SK-N-SH treated with all-trans-retinoic acid at 6 μM for 48 hours (cell line): Measurements from ENCODE around the gene UGT1A3.

Experiments used
- ATAC-seq: fragments of 200-7000 bp; cut with Tn5 transposase; 3 replicates; pipeline ENCODE4 v1.9.1; 2020; ENCODE audit warnings: mild to moderate bottlenecking, moderate library complexity
- ARNTL ChIP-seq: fragments of 450-650 bp; formaldehyde crosslinking; IDR thresholded peaks from 2 replicates; pipeline ENCODE4 v1.5.0; 2020; ENCODE audit warnings: low read depth, mild to moderate bottlenecking, moderate library complexity, borderline replicate concordance
- CSDC2 ChIP-seq: fragments of 250-450 bp; sonication (Bioruptor Pico); IDR thresholded peaks from 2 replicates; pipeline ENCODE4 v1.5.0; 2020; ENCODE audit warnings: mild to moderate bottlenecking, moderate library complexity
- ESRRG ChIP-seq: fragments of 250-450 bp; sonication (Bioruptor Pico); IDR thresholded peaks from 2 replicates; pipeline ENCODE4 v1.6.1; 2021; ENCODE audit warnings: mild to moderate bottlenecking
- GLIS3 ChIP-seq: fragments of 250-450 bp; sonication (Bioruptor Pico); IDR thresholded peaks from 2 replicates; pipeline ENCODE4 v1.5.0; 2020; ENCODE audit warnings: mild to moderate bottlenecking, moderate library complexity
- OSR1 ChIP-seq: fragments of 250-450 bp; sonication (Bioruptor Pico); IDR thresholded peaks from 2 replicates; pipeline ENCODE4 v1.8.0; 2022; ENCODE audit warnings: moderate library complexity, mild to moderate bottlenecking, inconsistent platforms
- PATZ1 ChIP-seq: fragments of 250-450 bp; sonication (Bioruptor Pico); IDR thresholded peaks from 2 replicates; pipeline ENCODE4 v1.8.0; 2020; ENCODE audit warnings: mild to moderate bottlenecking, moderate library complexity, borderline replicate concordance
- POU6F1 ChIP-seq: fragments of 250-450 bp; sonication (Bioruptor Pico); IDR thresholded peaks from 2 replicates; pipeline ENCODE4 v1.8.0; 2021; ENCODE audit warnings: low read depth, mild to moderate bottlenecking, moderate library complexity, borderline replicate concordance
- PPARA ChIP-seq: fragments of 250-450 bp; sonication (Bioruptor Pico); IDR thresholded peaks from 2 replicates; pipeline ENCODE4 v1.5.0; 2020; ENCODE audit warnings: mild to moderate bottlenecking, borderline replicate concordance
- RARB ChIP-seq: fragments of 250-450 bp; sonication (Bioruptor Pico); IDR thresholded peaks from 2 replicates; pipeline ENCODE4 v1.8.0; 2021; ENCODE audit warnings: mild to moderate bottlenecking, moderate library complexity
- TCF4 ChIP-seq: fragments of 250-450 bp; sonication (Bioruptor Pico); IDR thresholded peaks from 2 replicates; pipeline ENCODE4 v1.8.0; 2021; ENCODE audit warnings: mild to moderate bottlenecking, moderate library complexity, borderline replicate concordance
- TOX ChIP-seq: fragments of 250-450 bp; sonication (Bioruptor Pico); IDR thresholded peaks from 2 replicates; pipeline ENCODE4 v1.8.0; 2021; ENCODE audit warnings: mild to moderate bottlenecking, moderate library complexity, borderline replicate concordance
- ZC3H10 ChIP-seq: fragments of 250-450 bp; sonication (Bioruptor Pico); IDR thresholded peaks from 2 replicates; pipeline ENCODE4 v1.5.1; 2021; ENCODE audit warnings: mild to moderate bottlenecking, moderate library complexity
- ZFP3 ChIP-seq: fragments of 250-450 bp; sonication (Bioruptor Pico); IDR thresholded peaks from 2 replicates; pipeline ENCODE4 v1.5.0; 2020; ENCODE audit warnings: mild to moderate bottlenecking, moderate library complexity
- ZFP30 ChIP-seq: fragments of 450-650 bp; formaldehyde crosslinking; IDR thresholded peaks from 2 replicates; pipeline ENCODE4 v1.5.0; 2022; ENCODE audit warnings: mild to moderate bottlenecking, moderate library complexity
- ZNF565 ChIP-seq: fragments of 450-650 bp; formaldehyde crosslinking; conservative IDR thresholded peaks from 2 replicates; pipeline ENCODE4 v1.5.0; 2020; ENCODE audit warnings: low read depth, mild to moderate bottlenecking, moderate library complexity
- ZNF70 ChIP-seq: fragments of 450-650 bp; formaldehyde crosslinking; IDR thresholded peaks from 2 replicates; pipeline ENCODE4 v1.5.0; 2020; ENCODE audit warnings: mild to moderate bottlenecking, moderate library complexity
- ZNF8 ChIP-seq: fragments of 450-650 bp; formaldehyde crosslinking; IDR thresholded peaks from 2 replicates; pipeline ENCODE4 v1.5.0; 2020; ENCODE audit warnings: mild to moderate bottlenecking, moderate library complexity
- TF ChIP-seq, protein P1 (sequence below): fragments of 250-450 bp; sonication (Bioruptor Pico); IDR thresholded peaks from 2 replicates; pipeline ENCODE4 v1.5.0; 2020; ENCODE audit warnings: mild to moderate bottlenecking, moderate library complexity
- TF ChIP-seq, protein P2 (sequence below): fragments of 250-450 bp; sonication (Bioruptor Pico); IDR thresholded peaks from 2 replicates; pipeline ENCODE4 v1.5.1; 2020; ENCODE audit warnings: low read depth, mild to moderate bottlenecking, moderate library complexity
- TF ChIP-seq, protein P3 (sequence below): fragments of 250-450 bp; sonication (Bioruptor Pico); IDR thresholded peaks from 2 replicates; pipeline ENCODE4 v1.5.1; 2021; ENCODE audit warnings: mild to moderate bottlenecking, moderate library complexity

Gene UGT1A3

DNA sequence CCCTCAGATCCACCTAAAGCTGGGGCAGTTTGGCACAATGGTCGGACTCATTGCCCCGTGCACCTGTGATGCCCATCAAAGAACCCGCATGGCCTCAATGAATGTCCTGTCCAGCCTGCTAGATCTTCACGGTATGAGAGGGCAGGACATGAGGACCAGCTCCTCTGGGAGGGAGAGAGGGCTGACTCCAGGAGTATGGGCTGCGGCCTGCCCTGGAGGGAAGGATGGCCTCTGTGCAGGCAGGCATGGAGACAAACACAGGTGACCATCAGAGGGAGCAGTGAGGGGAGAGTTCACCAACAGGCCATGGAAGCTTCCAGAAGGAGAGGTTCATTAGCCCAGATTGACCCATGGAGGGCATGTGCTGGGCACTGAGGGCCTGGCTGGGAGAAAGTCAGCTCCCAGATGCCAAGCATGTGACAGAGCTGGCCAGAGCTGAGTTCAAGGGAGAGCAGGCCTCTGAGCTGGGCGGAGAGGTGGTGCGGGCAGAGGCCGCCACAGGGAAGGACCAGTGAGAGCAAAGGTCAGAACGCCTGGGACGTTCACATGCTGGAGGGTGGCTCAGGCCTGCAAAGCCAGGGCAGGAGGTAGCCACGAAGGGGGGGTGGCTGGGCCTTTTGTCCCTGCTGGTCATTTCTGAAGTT is 89.3 kb downstream of the UGT1A3 start:
- TF ChIP-seq ZFP30 = no peak
- no peak for TF ChIP-seq PPARA (CRISPR knock-in tag)
- no peak for TF ChIP-seq CSDC2 (CRISPR knock-in tag)
- TF ChIP-seq GLIS3 (CRISPR knock-in tag) = no peak
- TF ChIP-seq ZNF8 = no peak
- TF ChIP-seq TOX (CRISPR knock-in tag) = no peak
- TF ChIP-seq, protein P1, sequence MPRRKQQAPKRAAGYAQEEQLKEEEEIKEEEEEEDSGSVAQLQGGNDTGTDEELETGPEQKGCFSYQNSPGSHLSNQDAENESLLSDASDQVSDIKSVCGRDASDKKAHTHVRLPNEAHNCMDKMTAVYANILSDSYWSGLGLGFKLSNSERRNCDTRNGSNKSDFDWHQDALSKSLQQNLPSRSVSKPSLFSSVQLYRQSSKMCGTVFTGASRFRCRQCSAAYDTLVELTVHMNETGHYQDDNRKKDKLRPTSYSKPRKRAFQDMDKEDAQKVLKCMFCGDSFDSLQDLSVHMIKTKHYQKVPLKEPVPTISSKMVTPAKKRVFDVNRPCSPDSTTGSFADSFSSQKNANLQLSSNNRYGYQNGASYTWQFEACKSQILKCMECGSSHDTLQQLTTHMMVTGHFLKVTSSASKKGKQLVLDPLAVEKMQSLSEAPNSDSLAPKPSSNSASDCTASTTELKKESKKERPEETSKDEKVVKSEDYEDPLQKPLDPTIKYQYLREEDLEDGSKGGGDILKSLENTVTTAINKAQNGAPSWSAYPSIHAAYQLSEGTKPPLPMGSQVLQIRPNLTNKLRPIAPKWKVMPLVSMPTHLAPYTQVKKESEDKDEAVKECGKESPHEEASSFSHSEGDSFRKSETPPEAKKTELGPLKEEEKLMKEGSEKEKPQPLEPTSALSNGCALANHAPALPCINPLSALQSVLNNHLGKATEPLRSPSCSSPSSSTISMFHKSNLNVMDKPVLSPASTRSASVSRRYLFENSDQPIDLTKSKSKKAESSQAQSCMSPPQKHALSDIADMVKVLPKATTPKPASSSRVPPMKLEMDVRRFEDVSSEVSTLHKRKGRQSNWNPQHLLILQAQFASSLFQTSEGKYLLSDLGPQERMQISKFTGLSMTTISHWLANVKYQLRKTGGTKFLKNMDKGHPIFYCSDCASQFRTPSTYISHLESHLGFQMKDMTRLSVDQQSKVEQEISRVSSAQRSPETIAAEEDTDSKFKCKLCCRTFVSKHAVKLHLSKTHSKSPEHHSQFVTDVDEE (CRISPR knock-in tag) = no peak
- TF ChIP-seq, protein P2, sequence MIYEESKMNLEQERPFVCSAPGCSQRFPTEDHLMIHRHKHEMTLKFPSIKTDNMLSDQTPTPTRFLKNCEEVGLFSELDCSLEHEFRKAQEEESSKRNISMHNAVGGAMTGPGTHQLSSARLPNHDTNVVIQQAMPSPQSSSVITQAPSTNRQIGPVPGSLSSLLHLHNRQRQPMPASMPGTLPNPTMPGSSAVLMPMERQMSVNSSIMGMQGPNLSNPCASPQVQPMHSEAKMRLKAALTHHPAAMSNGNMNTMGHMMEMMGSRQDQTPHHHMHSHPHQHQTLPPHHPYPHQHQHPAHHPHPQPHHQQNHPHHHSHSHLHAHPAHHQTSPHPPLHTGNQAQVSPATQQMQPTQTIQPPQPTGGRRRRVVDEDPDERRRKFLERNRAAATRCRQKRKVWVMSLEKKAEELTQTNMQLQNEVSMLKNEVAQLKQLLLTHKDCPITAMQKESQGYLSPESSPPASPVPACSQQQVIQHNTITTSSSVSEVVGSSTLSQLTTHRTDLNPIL = no peak
- no peak for TF ChIP-seq TCF4 (CRISPR knock-in tag)
- TF ChIP-seq ZNF565 (CRISPR knock-in tag) = no peak
- ATAC-seq = no peak

DNA sequence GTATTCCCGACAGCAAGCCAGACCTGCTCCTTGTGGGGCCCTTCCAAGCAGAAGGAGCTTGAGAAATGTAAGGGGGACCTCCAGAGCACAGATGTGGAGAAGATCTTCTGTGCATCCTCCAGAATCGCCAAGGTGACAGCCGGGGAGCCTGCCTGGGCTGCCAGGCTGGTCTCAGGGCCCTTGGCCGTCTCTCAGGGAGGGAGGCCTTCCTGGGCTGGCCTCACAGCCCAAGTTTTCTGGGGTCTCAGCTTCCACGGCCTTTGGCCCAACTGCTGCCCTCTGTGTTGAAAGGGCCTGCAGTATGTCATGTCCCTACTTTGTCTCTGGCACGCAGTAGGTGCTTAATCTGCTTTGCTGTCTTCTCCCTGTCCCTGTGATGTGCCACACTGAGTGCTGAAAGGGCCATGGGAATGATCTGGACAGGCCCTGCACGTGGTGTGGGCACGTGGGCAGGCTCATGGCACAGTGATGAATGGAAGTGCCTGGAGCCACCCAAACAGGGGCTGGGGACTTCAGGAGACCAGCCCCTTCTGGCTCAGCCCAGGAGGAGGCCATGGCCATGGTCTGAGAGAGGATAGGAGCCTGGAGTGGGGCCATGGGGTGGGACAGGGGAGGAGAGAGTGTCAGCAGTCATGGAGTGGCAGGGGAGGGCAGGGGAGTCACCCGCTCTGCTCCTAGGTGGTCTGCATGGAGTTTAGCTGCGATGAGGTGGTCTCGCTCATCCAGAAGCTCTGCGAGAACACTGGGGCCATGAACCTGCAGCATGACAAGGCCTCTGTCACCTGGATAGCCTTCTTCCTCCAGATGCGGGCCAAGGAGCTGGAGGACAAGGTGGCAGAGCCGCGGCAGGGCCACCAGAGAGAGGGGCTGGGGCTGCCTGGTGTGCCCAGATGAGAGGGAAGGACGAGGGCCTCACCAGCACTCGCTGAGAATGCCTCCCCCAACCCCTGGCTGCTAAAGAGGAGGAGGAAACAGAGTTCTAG is 90.1 kb downstream of the UGT1A3 start:
- ATAC-seq = no peak
- no peak for TF ChIP-seq OSR1 (CRISPR knock-in tag)
- no peak for TF ChIP-seq TCF4 (CRISPR knock-in tag)
- TF ChIP-seq RARB (CRISPR knock-in tag) = no peak
- TF ChIP-seq TOX (CRISPR knock-in tag) = no peak
- no peak for TF ChIP-seq ZFP3 (CRISPR knock-in tag)
- no peak for TF ChIP-seq ZNF8
- no peak for TF ChIP-seq PPARA (CRISPR knock-in tag)
- no peak for TF ChIP-seq POU6F1
- TF ChIP-seq ESRRG = no peak
- TF ChIP-seq ZC3H10 (CRISPR knock-in tag) = no peak
- TF ChIP-seq CSDC2 (CRISPR knock-in tag) = no peak
- TF ChIP-seq, protein P3, sequence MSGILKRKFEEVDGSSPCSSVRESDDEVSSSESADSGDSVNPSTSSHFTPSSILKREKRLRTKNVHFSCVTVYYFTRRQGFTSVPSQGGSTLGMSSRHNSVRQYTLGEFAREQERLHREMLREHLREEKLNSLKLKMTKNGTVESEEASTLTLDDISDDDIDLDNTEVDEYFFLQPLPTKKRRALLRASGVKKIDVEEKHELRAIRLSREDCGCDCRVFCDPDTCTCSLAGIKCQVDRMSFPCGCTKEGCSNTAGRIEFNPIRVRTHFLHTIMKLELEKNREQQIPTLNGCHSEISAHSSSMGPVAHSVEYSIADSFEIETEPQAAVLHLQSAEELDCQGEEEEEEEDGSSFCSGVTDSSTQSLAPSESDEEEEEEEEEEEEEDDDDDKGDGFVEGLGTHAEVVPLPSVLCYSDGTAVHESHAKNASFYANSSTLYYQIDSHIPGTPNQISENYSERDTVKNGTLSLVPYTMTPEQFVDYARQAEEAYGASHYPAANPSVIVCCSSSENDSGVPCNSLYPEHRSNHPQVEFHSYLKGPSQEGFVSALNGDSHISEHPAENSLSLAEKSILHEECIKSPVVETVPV (CRISPR knock-in tag) = no peak
- no peak for TF ChIP-seq ZNF565 (CRISPR knock-in tag)
- no peak for TF ChIP-seq ARNTL (CRISPR knock-in tag)
- TF ChIP-seq, all 23 proteins: peak for 0

GRCh38 chr2:233819884-233820773 is 91.3 kb downstream of the UGT1A3 start:
- ATAC-seq = no peak
- no peak for TF ChIP-seq ZFP30
- TF ChIP-seq PPARA (CRISPR knock-in tag) = no peak
- TF ChIP-seq PATZ1 (CRISPR knock-in tag) = no peak
- no peak for TF ChIP-seq CSDC2 (CRISPR knock-in tag)
- no peak for TF ChIP-seq POU6F1
- TF ChIP-seq TCF4 (CRISPR knock-in tag) = no peak
- no peak for TF ChIP-seq ZNF8
- no peak for TF ChIP-seq ZNF70 (CRISPR knock-in tag)
